HG02885 (cell line): ENCODE results near the gene TPGS1.
"Not testable (repeated sequence)": the region's sequence is repeated elsewhere in the genome, so short reads cannot be mapped to it uniquely, and the experiment has no call there.

Experiments used
- ATAC-seq: cut with Tn5 transposase; IDR thresholded peaks from one replicate; pipeline ENCODE4 v1.9.1; 2021; ENCODE audit warnings: mild to moderate bottlenecking; ENCODE audit not compliant: unreplicated experiment, poor library complexity

The TPGS1 gene

DNA sequence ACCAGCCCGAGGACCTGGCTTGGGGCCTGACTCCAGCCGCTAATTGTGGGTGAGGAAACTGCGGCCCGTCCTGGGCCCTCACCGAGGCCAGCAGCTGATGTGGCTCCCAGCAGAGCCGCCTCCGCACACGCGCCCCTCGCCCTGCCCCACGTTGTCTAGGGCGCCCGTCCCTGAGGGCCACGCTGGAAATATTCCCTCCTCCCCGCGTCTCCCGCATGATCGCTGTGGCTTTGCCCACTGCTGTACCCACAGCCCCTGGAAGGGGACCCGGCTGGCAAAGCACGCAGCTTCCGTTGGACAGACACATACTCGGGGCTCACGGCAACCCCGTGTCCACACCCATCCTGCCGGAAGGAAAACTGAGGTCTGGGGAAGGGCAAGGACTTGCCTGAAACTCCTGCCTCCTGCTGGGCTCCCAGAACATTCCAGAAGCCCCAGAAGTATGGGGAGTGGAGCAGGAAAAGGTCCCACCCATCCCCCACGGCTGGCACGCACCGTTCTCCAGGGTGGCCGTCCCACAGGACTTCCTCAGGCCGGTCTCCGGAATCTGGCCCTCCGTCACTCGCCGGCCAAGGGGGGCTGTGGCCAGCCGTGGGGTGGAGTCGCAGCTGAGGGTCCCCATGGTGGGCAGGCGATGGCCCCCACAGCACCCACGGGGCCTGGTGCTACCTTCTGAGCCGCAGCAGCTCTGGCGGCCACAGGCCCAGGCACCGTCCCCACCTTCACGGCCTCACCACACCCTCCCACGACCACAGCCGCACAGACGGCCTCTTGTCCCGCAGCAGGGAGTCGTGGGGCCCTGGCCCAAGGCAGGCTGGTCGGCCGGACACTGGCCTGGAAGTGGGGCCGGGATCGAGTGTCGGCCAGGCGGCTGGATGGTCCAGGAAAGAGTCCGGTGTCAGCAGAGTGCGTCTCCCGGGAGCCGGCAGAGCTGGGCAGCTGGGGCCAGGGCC, 32.9 kb upstream of the TPGS1 start:
- no peak for ATAC-seq

DNA sequence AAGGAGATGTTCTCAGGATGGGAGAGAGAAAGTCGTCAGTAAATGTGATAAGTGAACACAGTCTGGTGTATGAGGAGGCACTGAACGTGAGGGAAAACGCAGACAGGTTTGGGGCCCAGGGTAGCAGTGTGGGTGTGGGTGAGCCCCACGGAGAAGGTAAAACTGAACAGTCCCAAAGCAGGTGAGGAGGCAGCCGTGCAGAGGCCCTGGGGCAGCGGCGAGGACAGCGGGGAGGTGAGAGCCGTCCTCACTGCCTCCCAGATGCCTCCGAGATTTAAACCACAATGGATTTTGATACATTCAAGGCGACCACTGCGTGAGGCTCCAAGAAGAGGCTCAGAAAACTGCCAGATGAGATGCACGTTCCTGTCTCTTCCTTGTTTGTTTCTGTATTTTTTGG, 31.9 kb upstream of the TPGS1 start:
- ATAC-seq = no peak

- no peak for ATAC-seq
These were observed 28.9 kb upstream of the TPGS1 start for GRCh38 chr19:478236-478903.

- ATAC-seq = no peak
These were observed 28.3 kb upstream of the TPGS1 start for GRCh38 chr19:478976-479375.

DNA sequence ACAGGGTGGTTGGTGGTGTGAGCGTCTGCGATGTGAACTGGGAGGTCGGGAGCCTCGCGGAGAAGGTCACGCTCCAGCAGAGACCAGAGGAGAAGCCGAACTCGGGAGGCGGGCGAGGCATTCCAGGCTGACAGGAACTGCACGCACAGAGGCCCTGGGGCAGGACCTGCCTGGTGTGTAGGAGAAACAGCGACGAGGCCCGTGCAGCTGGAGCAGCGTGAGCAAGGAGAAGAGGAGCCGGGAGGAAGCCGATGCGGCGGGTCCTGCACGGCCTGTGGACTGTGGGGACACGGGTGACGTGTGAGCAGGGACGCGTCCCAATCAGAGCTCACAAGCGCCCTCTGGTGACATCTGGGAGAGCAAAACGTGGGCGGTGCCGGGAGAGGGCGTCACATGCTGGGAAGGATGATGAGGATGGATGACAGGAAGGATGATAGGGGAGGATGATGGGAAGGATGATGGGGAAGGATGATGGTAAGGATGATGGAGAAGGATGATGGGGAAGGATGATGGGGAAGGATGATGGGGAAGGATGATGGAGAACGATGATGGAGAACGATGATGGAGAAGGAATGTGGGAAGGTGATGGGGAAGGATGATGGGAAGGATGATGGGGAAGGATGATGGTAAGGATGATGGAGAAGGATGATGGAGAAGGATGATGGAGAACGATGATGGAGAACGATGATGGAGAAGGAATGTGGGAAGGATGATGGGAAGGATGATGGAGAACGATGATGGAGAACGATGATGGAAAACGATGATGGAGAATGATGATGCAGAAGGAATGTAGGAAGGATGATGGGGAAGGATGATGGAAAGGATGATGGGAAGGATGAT, 27.1 kb upstream of the TPGS1 start:
- no peak for ATAC-seq

DNA sequence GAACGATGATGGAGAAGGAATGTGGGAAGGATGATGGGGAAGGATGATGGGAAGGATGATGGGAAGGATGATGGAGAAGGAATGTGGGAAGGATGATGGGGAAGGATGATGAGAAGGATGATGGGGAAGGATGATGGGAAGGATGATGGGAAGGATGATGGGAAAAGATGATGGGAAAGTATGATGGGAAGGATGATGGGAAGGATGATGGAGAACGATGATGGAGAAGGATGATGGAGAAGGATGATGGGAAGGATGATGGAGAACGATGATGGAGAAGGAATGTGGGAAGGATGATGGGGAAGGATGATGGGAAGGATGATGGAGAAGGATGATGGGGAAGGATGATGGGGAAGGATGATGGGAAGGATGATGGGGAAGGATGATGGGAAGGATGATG, 26.2 kb upstream of the TPGS1 start:
- not testable (repeated sequence) for ATAC-seq

DNA sequence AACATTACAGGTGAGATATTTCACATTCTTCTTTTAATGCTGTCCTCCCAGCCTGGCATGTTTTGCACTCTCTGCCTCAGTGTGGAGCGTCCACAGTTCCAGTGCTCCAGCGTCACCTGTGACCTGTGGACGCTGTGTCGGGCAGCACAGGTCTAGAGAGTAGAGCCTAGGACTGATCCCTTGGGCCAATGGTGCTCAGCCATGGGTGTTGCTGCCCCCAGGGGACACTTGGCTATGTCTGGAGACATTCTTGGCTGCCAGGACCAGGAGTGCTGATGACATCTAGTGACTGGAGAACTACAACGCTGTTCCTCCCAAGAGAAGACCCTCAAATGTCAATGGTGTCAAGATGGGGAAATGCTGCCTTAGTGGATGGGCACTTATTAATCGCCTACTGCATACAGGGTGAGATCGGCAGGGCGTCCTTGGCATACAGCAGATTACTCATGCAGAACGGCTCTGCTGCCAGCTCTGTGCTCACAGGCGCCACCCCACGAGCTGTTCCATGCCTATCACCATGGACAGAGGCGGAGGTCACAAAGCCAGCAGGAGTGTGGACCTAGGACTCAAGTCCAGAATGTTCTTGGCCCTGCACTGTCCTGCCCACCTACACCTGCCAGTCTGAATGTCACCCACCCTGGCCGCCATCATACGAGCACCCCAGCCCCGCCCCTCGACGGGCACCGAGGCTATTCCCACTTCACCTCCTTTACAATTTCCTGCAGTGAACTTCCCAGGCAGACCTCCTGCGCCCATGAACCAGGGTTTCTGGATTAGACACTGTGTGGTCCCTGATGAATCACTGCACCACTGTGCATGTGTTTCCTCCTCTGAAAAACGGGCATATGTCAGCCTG, 24.9 kb upstream of the TPGS1 start:
- ATAC-seq = no peak

DNA sequence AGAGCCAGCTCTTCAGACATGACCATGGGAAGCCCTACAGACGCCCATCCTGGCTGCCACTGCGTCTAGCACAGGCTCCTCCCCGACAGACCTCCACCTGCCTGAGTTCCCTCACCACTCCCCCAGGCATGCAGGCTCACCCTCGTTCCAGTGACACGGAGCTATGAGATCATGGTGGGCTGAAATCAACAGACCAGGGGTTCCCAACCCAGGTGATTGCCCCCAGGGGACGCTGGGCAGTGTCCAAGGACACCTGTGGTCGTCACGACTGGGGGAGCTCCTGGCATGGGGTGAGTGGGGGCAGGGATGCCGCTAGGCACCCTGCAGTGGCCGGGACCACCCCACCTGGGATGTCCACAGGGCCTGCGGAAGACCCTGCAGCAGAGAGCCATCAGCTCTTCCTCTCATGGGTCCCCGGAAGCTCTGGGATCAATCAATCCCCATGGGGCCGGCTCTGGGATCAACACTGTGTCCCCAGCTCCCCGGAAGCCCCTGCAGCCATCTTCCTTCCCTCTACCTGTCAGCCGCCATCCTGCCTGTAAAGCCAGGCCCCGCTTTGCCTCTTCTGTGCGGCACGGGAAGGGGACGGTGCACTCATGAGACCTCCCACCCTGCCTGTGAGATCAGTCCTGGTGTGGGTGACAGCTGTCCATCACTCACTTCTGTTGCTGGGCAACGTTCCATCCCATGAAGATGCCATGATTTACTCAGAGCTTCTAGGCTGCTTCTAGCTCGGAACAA, 23.8 kb upstream of the TPGS1 start:
- ATAC-seq = no peak

GRCh38 chr19:484494-484893, 22.8 kb upstream of the TPGS1 start:
- no peak for ATAC-seq

DNA sequence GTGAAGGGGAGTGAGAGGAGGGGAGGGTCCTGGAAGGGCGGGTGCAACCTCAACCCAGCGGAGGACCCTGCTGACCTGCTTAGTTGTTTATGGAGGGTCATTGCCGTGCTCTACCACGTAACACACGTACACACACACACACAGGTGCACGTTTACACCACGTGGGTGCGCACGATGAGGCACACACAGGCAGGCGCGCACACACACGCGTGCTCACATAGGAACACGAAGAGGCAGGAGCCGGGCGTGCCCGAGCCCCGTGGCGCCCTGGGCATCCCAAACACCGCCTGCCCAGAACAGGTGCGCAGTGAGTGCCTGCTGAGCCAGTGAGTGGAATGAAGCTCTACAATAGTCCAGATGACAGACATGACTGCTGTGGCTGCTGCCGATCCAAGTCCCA, 22.2 kb upstream of the TPGS1 start:
- no peak for ATAC-seq

GRCh38 chr19:485583-486236, 21.6 kb upstream of the TPGS1 start:
- ATAC-seq = no peak

GRCh38 chr19:488505-489417, 18.5 kb upstream of the TPGS1 start:
- peak; percentile 90 for ATAC-seq

- no peak for ATAC-seq
These were observed 17.7 kb upstream of the TPGS1 start for GRCh38 chr19:489418-490196.

DNA sequence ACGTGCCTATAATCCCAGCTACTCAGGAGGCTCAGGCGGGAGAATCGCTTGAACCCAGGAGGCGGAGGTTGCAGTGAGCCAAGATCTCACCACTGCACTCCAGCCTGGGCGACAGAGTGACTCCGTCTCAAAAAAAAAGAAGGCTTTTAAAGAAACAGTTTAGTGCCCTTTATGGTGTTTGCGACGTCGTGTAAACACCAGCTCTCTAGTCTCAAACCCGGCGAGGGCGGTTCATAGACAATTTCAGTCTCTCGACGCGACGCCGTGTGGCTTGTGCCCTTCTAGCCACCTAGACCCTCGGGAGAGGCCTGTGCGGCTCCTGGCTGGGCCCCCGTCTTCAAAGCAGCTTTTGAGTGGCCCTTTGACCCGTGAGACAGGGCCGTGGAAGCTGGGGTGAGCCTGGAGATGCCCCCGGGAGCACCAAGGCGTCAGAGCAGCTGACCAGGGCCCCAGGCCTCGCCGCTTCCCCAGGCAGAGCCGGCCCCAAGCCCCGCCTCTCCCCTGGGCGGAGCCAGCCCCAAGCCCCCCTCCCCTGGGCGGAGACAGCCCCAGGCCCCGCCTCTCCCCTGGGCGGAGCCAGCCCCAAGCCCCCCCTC, 16.1 kb upstream of the TPGS1 start:
- no peak for ATAC-seq

- ATAC-seq = no peak
These were observed 15.2 kb upstream of the TPGS1 start for GRCh38 chr19:492091-492531.

GRCh38 chr19:493391-494170, 13.7 kb upstream of the TPGS1 start:
- no peak for ATAC-seq
